NCI-H2196 (cell line): ENCODE results near the gene PDE10A.
A peak's percentile ranks its signal among the peaks of the same experiment; 100 is the strongest.
"Not testable (repeated sequence)": the region's sequence is repeated elsewhere in the genome, so short reads cannot be mapped to it uniquely, and the experiment has no call there.

Source experiments
- DNase-seq: peaks from one replicate; lab custom pipeline; 2025; ENCODE audit not compliant: unreplicated experiment; lab: John Stamatoyannopoulos, UW

The PDE10A gene

DNA sequence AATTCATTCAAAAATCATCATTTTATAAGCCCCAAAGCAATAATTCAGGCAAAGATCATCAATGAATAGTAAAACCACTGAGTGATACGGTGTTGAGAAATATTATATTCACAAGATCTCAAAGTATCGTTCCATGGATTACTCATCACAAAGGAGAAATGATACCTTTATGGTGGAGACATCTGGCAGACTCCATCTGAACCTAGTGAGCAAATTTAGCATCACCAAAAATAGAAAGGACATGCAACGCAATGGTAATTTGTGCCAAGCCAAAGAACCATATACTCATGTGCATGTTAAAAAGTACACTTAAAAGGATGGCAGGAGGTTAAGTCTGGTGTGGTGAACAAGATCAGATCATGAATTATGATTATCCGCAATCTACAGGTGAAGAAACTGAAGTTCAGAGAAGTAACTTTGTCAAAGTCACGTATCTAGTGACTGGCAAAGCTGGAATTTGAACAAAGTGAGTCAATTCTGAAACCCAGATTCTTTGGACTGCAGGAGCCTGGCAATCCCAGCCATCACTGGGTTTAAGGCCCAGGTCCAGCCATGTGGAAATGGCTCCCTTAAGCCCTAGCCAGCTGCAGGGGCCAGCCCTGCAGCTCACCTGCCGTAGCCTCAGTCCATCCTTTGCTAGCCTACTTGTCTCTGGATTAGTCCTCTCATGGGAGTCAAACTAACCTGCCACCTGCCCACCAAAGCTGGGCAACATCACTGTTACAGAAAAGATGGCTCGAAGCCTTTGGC, 68.3 kb downstream of the PDE10A start:
- no peak for DNase-seq

DNA sequence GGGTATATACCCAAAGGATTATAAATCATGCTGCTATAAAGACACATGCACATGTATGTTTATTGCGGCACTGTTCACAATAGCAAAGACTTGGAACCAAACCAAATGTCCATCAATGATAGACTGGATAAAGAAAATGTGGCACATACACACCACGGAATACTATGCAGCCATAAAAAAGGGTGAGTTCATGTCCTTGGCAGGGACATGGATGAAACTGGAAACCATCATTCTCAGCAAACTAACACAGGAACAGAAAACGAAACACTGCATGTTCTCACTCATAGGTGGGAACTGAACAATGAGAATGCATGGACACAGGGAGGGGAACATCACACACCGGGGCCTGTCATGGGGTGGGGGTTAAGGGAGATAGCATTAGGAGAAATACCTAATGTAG, 70.1 kb downstream of the PDE10A start:
- DNase-seq, result not testable (repeated sequence)

DNA sequence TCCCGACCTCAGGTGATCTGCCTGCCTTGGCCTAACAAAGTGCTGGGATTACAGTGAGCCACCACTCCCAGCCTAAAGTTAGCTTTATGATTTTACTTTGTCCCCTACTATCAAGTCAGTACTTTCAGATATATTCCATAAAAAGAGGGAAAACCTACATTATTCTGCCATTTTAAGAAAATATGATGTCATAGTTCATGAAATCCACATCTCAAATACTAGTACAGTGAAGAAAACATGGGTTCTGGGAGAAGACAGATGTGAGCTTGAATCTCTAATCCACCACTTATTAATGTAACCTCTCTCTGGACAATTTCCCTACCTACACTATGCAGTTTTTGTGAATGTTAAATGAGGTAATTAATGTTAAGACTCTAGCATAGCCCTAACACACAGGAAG, 74.5 kb downstream of the PDE10A start:
- DNase-seq, result no peak

DNA sequence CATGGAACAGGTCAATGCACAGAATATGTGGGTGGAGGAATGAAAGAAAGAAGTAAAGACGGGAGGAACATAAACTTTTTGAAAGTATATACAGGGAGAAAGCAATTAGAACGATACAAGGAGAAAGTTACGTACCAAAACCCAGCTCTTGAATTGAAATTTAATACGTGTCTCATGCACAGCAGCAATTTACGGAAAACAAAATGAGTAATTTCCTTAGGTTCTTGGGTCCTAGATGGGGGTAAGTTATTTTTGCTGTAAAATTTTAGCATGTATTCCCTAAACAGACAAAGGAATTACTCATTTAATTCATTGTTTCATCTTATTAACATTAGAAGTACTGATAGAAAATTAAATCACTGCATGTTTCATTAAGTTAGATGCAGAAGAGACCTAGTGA, 75.8 kb downstream of the PDE10A start:
- no peak for DNase-seq

DNA sequence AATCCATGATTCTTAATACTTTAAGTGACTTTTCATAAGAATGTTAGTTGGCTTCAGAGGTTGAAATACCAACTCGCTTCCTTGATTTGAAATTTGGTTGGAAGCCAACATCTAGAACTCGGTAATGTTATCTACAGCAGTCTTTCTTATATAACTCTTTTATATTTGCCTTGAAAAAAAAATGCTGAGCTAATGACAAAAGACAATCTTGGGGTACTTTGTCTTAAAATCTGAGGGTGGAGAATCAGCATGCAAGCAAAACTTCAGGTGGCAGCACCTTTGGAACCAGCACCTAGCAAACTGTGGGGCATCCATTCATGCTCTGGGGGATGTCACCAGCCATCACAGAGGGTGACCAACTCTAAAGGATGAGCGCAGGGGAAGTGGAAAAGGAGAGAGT, 76.3 kb downstream of the PDE10A start:
- no peak for DNase-seq

GRCh38 chr6:165585060-165585459, 78.0 kb downstream of the PDE10A start:
- DNase-seq, result no peak

GRCh38 chr6:165584541-165584940, 78.5 kb downstream of the PDE10A start:
- DNase-seq, result no peak

DNA sequence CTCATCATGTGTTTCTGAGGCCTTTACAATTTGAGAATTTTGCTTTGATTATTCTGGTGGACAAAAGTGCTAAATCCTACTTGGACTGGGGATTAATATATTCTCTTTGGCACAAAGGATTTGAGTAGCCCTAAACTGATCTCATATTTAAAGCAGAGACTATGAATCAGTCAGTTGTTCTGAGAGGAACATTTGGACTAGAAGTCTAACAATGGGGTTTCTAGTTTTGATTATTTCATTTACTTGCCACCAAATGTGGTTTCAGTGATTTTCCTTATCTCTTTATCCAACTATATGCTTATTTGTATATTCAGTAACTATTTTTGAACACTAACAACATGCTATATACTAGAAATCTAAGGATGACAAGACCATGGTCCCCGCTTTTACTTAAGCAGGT, 81.4 kb downstream of the PDE10A start:
- DNase-seq, result no peak

DNA sequence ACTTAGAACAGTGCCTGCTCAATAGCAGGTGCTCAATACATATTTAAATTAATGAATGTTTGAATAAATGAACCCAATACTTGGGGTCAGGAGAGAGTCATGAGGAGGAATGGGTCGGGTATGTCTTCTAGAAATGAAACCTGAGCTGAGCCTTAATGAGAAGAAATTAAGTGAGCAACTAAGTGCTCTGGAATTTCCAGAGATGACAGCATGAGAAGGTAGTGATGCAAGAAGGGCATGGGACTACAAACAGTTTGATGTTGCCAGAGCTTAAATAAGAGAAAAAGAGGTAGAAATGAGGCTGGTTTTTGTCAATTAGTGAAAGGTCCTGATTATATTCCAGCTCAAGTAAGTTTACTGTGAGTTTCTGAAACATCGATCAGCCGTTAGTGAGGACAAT, 82.9 kb downstream of the PDE10A start:
- DNase-seq, result no peak

DNA sequence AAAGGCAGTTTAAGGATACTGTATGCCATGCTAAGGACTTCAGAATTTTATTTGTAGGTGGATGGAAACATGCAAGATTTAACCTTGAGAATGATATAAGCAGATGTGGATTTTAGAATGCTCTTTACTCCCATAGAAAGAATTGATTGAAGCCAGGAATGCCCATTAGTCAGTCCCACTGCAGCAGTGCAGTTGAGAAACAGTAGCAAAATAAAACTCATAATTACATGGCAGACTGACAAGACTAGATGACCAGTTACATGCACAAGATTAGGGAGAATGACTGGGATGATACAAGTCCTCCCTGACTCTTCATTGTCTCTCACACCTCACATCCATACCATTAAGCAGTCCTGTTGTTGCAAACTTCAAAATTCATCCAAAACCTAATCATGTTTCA, 83.9 kb downstream of the PDE10A start:
- DNase-seq, result no peak

GRCh38 chr6:165577556-165577955, 85.5 kb downstream of the PDE10A start:
- no peak for DNase-seq

DNA sequence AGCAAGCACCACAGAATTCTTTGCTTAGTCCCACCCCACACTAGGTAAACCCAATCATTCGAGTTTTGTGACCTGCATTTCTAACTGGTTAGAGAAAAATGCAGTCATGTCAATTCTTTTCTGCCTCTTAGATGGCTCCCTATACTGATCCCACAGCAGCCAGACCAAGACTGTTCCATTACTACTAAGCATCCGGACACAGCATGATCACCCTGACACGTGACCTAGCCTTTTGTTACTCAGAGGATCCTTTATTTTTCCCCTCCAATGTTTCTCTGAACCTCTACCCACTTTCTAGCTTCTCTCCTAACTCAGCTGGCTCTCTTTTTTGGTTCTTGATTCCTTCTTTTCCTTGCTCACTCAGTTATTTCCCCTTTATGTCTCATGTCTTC, 87.9 kb downstream of the PDE10A start:
- no peak for DNase-seq

- no peak for DNase-seq
These were observed 88.6 kb downstream of the PDE10A start for GRCh38 chr6:165574220-165575157.

- peak; percentile 6 for DNase-seq
These were observed 89.4 kb downstream of the PDE10A start for GRCh38 chr6:165573671-165574070.

DNA sequence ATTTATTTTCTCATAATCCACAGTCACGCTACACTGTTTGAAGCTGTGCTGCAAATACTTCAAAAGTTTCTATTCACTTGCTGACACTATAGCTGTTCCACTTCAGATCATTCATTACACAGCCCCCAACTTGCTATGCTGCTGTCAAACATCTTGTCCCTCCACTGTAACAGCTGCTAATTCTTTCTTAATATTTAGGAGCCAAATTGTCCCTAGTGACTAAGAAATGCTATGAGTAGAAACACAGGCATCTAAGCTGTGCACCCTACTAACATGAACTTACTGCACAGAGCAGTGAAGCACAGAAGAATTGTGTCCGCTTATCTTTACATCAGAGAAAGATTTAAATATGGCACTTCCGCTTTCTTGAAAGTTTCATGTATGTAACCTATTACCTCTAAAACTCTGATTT, 91.3 kb downstream of the PDE10A start:
- no peak for DNase-seq

DNA sequence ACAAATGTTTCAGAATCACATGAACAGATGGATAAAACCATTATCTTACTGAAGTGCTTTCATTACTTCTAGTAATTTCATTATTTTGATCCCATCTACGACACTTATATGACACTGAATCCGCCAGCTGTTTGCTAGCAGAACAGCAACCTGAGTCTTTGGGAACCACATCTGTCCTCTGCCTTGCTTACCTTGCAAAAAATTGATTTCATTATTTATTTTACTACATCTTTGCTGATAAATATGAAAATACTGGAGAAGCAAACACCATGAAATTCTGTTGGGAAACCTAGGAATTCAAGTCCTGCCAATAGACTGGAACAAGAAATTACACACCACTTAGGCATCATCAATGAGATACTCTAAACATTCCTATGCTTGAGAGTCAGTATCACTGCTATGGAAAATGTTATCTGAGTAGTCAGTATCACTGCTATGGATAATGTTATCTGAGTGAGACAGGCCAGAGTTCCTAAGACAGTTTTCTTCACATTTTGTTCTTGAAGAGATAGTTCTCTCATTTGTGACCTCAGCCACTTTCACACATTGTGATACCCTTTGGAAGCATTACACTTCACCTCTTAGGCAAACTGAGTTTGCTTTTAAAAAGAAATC, 91.9 kb downstream of the PDE10A start:
- no peak for DNase-seq

- DNase-seq, result no peak
These were observed 94.7 kb downstream of the PDE10A start for GRCh38 chr6:165568326-165568725.

GRCh38 chr6:165566088-165566828, 96.8 kb downstream of the PDE10A start:
- DNase-seq, result no peak

DNA sequence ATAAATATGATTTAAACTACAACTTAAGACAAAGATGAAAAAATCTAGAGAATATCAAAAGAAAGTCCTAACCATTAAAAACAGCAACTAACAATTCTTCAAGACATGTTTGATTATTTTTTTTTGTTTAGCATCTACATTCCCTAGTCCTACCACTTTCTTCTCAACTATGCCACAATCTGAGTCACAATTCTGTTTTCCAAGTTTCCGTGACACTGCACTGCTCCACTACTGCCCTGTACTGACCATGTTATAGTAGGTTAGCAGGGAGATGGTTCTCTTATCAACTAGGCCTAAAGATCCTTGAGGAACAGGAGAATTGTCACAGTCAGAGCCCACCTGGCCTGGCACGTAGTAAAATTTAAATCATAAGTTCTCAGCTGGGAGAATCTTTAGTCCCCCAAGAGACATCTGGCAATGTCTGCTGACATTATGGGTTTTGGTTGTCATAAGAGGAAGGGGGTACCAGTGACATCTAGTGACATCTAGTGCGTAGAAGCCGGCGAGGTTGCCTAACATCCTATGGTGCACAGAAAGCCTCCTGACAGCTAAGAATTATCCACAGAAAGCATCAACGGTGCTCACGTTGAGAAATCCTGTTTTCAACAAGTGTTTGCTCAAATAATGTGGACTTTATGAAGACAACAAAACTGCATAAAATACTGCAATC, 100.5 kb downstream of the PDE10A start:
- no peak for DNase-seq

DNA sequence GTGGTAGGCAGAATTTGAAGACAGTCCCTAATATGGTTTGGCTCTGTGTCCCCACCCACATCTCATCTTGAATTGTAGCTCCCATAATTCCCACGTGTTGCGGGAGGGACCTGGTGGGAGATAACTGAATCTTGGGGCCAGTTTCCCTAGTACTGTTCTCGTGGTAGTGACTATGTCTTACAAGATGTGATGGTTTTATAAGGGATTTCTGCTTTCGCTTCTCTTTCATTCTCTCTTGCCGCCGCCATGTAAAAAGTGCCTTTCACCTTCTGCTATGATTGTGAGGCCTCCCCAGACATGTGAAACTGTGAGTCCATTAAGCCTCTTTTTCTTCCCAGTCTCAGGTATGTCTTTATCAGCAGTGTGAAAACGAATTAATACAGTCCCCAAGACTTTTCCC, 103.4 kb downstream of the PDE10A start:
- DNase-seq, result no peak

GRCh38 chr6:165558097-165558496, 104.9 kb downstream of the PDE10A start:
- DNase-seq, result not testable (repeated sequence)
